ENCODE data around the gene KLF13. TPM values are rescaled to one million over a fixed set of nuclear protein-coding genes. Genes with fewer than 3 reads are reported as not detected.

KLF13 gene
- polyA plus RNA-seq, 1 donor (not counting 4 experiments of a cell fraction or from before 2014, with no cell fraction given) = 66.7 TPM

- H3K36me3 ChIP-seq (ENCODE audit: control insufficient read depth in 2 of 2, extremely low read depth in 1 of 2, insufficient read depth in 2 of 2, low read length in 2 of 2) = no peaks in the 10 kb centered on the region
- peaks cover 17% of the 10 kb centered on the region for H3K9me1 ChIP-seq (ENCODE audit: control insufficient read depth, extremely low read depth, insufficient read depth, low read length)
- peaks cover 94% of the 10 kb centered on the region for H3K79me2 ChIP-seq (ENCODE audit: control insufficient read depth, insufficient read depth, low read length)
- peaks cover 4% of the 10 kb centered on the region for H4K20me1 ChIP-seq (ENCODE audit: control insufficient read depth, extremely low read depth, insufficient read depth, low read length)
- H3K4me3 ChIP-seq (ENCODE audit: control insufficient read depth in 2 of 3, extremely low read depth in 1 of 3, insufficient read depth in 2 of 3, low read depth in 1 of 3, low read length in 3 of 3) = no peak overlapping the region
- no peak overlapping the region for H3K27ac ChIP-seq (ENCODE audit: control insufficient read depth, insufficient read depth, low read length)
- no peak overlapping the region for H3K4me2 ChIP-seq (ENCODE audit: control insufficient read depth, extremely low read depth, insufficient read depth, low read depth, low read length)
- dilution Hi-C loops (cut with MboI; ENCODE audit: extremely low pct_ligation_motif_present, low sequenced_read_pairs) = no loop called here
- H3K4me1 ChIP-seq (ENCODE audit: control insufficient read depth, extremely low read depth, insufficient read depth, low read length) = peaks cover 42% of the 10 kb centered on the region
- no peak for TF ChIP-seq EZH2 (IDR thresholded peaks at IDR 0.05; ENCODE audit: low read length)
- TF ChIP-seq CTCF (optimal IDR thresholded peaks at IDR 0.05 in 1 of 3, IDR thresholded peaks at IDR 0.05 in 1 of 3, conservative IDR thresholded peaks at IDR 0.05 in 1 of 3; ENCODE audit: extremely low read depth in 1 of 3, insufficient read depth in 2 of 3, low read length in 3 of 3) = no peak
- no peaks in the 10 kb centered on the region for H3K9me3 ChIP-seq (ENCODE audit: control insufficient read depth, low read depth, low read length)
- H3K27me3 ChIP-seq (ENCODE audit: control insufficient read depth, extremely low read depth, insufficient read depth, low read length) = no peaks in the 10 kb centered on the region
- H2AFZ ChIP-seq (ENCODE audit: control insufficient read depth, low read length) = no peak overlapping the region
- no peak overlapping the region for H3K9ac ChIP-seq (ENCODE audit: control insufficient read depth, extremely low read depth, insufficient read depth, low read length)
- no peak for FAIRE-seq
- no peak for DNase-seq (ENCODE audit: low read depth, low spot score)
These were observed 22.9 kb downstream of the KLF13 start for GRCh38 chr15:31349233-31350141.

GRCh38 chr15:31350771-31351170, 24.1 kb downstream of the KLF13 start:
- H3K9me1 ChIP-seq (ENCODE audit: control insufficient read depth, extremely low read depth, insufficient read depth, low read length) = peaks cover 20% of the 10 kb centered on the region
- H4K20me1 ChIP-seq (ENCODE audit: control insufficient read depth, extremely low read depth, insufficient read depth, low read length) = peaks cover 9% of the 10 kb centered on the region
- peak overlapping the region; percentile 43 for H3K9ac ChIP-seq (ENCODE audit: control insufficient read depth, extremely low read depth, insufficient read depth, low read length)
- TF ChIP-seq EZH2 (IDR thresholded peaks at IDR 0.05; ENCODE audit: low read length) (no peak), CTCF (optimal IDR thresholded peaks at IDR 0.05 in 1 of 3, IDR thresholded peaks at IDR 0.05 in 1 of 3, conservative IDR thresholded peaks at IDR 0.05 in 1 of 3; ENCODE audit: extremely low read depth in 1 of 3, insufficient read depth in 2 of 3, low read length in 3 of 3) (no peak)
- no peaks in the 10 kb centered on the region for H3K27me3 ChIP-seq (ENCODE audit: control insufficient read depth, extremely low read depth, insufficient read depth, low read length)
- H3K4me1 ChIP-seq (ENCODE audit: control insufficient read depth, extremely low read depth, insufficient read depth, low read length) = peaks cover 38% of the 10 kb centered on the region
- dilution Hi-C loops (cut with MboI; ENCODE audit: extremely low pct_ligation_motif_present, low sequenced_read_pairs) = no loop called here
- H2AFZ ChIP-seq (ENCODE audit: control insufficient read depth, low read length) = no peak overlapping the region
- peak overlapping the region; percentile 41 for H3K4me2 ChIP-seq (ENCODE audit: control insufficient read depth, extremely low read depth, insufficient read depth, low read depth, low read length)
- H3K4me3 ChIP-seq (ENCODE audit: control insufficient read depth in 2 of 3, extremely low read depth in 1 of 3, insufficient read depth in 2 of 3, low read depth in 1 of 3, low read length in 3 of 3) = peak overlapping the region in 1 of 3 experiments; percentile 10
- DNase-seq (ENCODE audit: low read depth, low spot score) = no peak
- H3K79me2 ChIP-seq (ENCODE audit: control insufficient read depth, insufficient read depth, low read length) = peaks cover 94% of the 10 kb centered on the region
- H3K27ac ChIP-seq (ENCODE audit: control insufficient read depth, insufficient read depth, low read length) = peak overlapping the region; percentile 80
- H3K9me3 ChIP-seq (ENCODE audit: control insufficient read depth, low read depth, low read length) = no peaks in the 10 kb centered on the region
- no peak for FAIRE-seq
- H3K36me3 ChIP-seq (ENCODE audit: control insufficient read depth in 2 of 2, extremely low read depth in 1 of 2, insufficient read depth in 2 of 2, low read length in 2 of 2) = no peaks in the 10 kb centered on the region
